Breast epithelium (tissue), 3 donors: ENCODE results near the gene MAPRE3.

ENCODE experiments used
- CTCF ChIP-seq, 3 donors: fragments of 450-650 bp; IDR thresholded peaks; one replicate each; pipeline ENCODE4 v1.5.1; 2016 to 2017; ENCODE audit warnings: antibody characterized with exemption in 3 of 3, mild to moderate bottlenecking in 3 of 3, moderate library complexity in 3 of 3
- POLR2A ChIP-seq: fragments of 450-650 bp; IDR thresholded peaks from one replicate; pipeline ENCODE4 v1.6.1; 2016; ENCODE audit warnings: antibody characterized with exemption, mild to moderate bottlenecking, moderate library complexity

- no peak for TF ChIP-seq POLR2A
- no peak for TF ChIP-seq CTCF (IDR thresholded peaks at IDR 0.05)
These were observed 5.8 kb upstream of the MAPRE3 start for GRCh38 chr2:26964446-26965130.
